Liver (tissue), 9 donors: ENCODE measurements around the gene IL36G. TPM values are rescaled to one million over a fixed set of nuclear protein-coding genes. Genes with fewer than 3 reads are reported as not detected.

ENCODE experiments used
- DNase-seq: peaks from one replicate; pipeline ENCODE4 v3.0.0-alpha.2; 2017; ENCODE audit warnings: low spot score
- H3K27ac ChIP-seq, 2 donors: one replicate each; pipeline ENCODE4 v1.7.0; 2013; ENCODE audit warnings: inconsistent platforms in 2 of 2, low read length in 2 of 2, control low read depth in 1 of 2, low read depth in 1 of 2, mild to moderate bottlenecking in 1 of 2
- H3K27me3 ChIP-seq, 4 donors: one replicate each; pipeline versions ENCODE4 v1.6.1 to v1.7.0; 2013; ENCODE audit warnings: low read length in 3 of 4, inconsistent platforms in 1 of 4, mild to moderate bottlenecking in 1 of 4, moderate library complexity in 1 of 4; ENCODE audit not compliant: control insufficient read depth in 4 of 4, insufficient read depth in 4 of 4
- H3K36me3 ChIP-seq, 4 donors: one replicate each; pipeline versions ENCODE4 v1.6.1 to v1.7.0; 2013; ENCODE audit warnings: low read length in 3 of 4, mild to moderate bottlenecking in 3 of 4, low read depth in 1 of 4, moderate library complexity in 1 of 4; ENCODE audit not compliant: control insufficient read depth in 4 of 4, insufficient read depth in 3 of 4
- H3K4me1 ChIP-seq, 4 donors: one replicate each; pipeline versions ENCODE4 v1.6.1 to v1.7.0; 2013; ENCODE audit warnings: low read length in 3 of 4, mild to moderate bottlenecking in 3 of 4, moderate library complexity in 1 of 4; ENCODE audit not compliant: control insufficient read depth in 4 of 4, insufficient read depth in 4 of 4
- H3K4me3 ChIP-seq, 3 donors: one replicate each; pipeline versions ENCODE4 v1.6.1 to v1.7.0; 2013; ENCODE audit warnings: low read length in 3 of 3, control low read depth in 1 of 3, low read depth in 1 of 3, mild to moderate bottlenecking in 1 of 3
- H3K9ac ChIP-seq, 2 donors: one replicate each; pipeline ENCODE4 v1.7.0; 2013; ENCODE audit warnings: low read length in 2 of 2, mild to moderate bottlenecking in 2 of 2, moderate library complexity in 2 of 2, control low read depth in 1 of 2, low read depth in 1 of 2
- H3K9me3 ChIP-seq, 4 donors: one replicate each; pipeline versions ENCODE4 v1.6.1 to v1.7.0; 2013; ENCODE audit warnings: low read length in 3 of 4; ENCODE audit not compliant: control insufficient read depth in 4 of 4
- ATF3 ChIP-seq: IDR thresholded peaks from 2 replicates; pipeline ENCODE4 v1.6.1; 2016; ENCODE audit warnings: antibody characterized with exemption
- CTCF ChIP-seq: fragments of 150-350 bp; IDR thresholded peaks from 2 replicates; pipeline ENCODE4 v1.5.1; 2017; ENCODE audit warnings: improper control_type of control experiment, low read depth, low read length; ENCODE audit not compliant: missing input control
- EGR1 ChIP-seq, 2 donors: IDR thresholded peaks; 2 replicates each; pipeline ENCODE4 v1.6.1; 2016 to 2018; ENCODE audit warnings: antibody characterized with exemption in 2 of 2, low read depth in 2 of 2
- FOXA1 ChIP-seq: IDR thresholded peaks from 2 replicates; pipeline ENCODE4 v1.6.1; 2016; ENCODE audit warnings: antibody characterized with exemption
- FOXA2 ChIP-seq: IDR thresholded peaks from 2 replicates; pipeline ENCODE4 v1.6.1; 2016; ENCODE audit warnings: antibody characterized with exemption
- GABPA ChIP-seq, 2 donors: IDR thresholded peaks in 1 of 2; conservative IDR thresholded peaks in 1 of 2; 2 replicates each; pipeline ENCODE4 v1.6.1; 2016; ENCODE audit warnings: antibody characterized with exemption in 2 of 2, mild to moderate bottlenecking in 1 of 2, moderate library complexity in 1 of 2
- HNF4G ChIP-seq: IDR thresholded peaks from 2 replicates; pipeline ENCODE4 v1.6.1; 2016; ENCODE audit warnings: antibody characterized with exemption
- JUND ChIP-seq, 2 donors: IDR thresholded peaks; 2 replicates each; pipeline ENCODE4 v1.6.1; 2016; ENCODE audit warnings: antibody characterized with exemption in 2 of 2
- MAX ChIP-seq: IDR thresholded peaks from 2 replicates; pipeline ENCODE4 v1.6.1; 2016; ENCODE audit warnings: antibody characterized with exemption
- RAD21 ChIP-seq, 2 donors: IDR thresholded peaks; 2 replicates each; pipeline ENCODE4 v1.6.1; 2016; ENCODE audit warnings: antibody characterized with exemption in 2 of 2, mild to moderate bottlenecking in 2 of 2
- REST ChIP-seq: IDR thresholded peaks from 2 replicates; pipeline ENCODE4 v1.6.1; 2016; ENCODE audit warnings: antibody characterized with exemption, mild to moderate bottlenecking
- TAF1 ChIP-seq: conservative IDR thresholded peaks from 2 replicates; pipeline ENCODE4 v1.6.1; 2016; ENCODE audit warnings: antibody characterized with exemption, mild to moderate bottlenecking
- YY1 ChIP-seq: IDR thresholded peaks from 2 replicates; pipeline ENCODE4 v1.6.1; 2016; ENCODE audit warnings: antibody characterized with exemption, mild to moderate bottlenecking
- ZBTB33 ChIP-seq: IDR thresholded peaks from 2 replicates; pipeline ENCODE4 v1.6.1; 2016; ENCODE audit warnings: antibody characterized with exemption
- WGBS: extraction: QIAGEN DNeasy Blood & Tissue Kit; methylation state at CpG from one replicate; pipeline ENCODE4 v1.1.7; 2013; 5-methylcytosine and 5-hydroxymethylcytosine counted together
- polyA plus RNA-seq, 2 donors: library from polyadenylated mRNA; stranded (reverse) in 1 of 2; unstranded in 1 of 2; fragments of 200-250 nt in 1 of 2; fragments of >200 nt in 1 of 2; fragmentation: Nextera tagmentation in 1 of 2; extraction: Ambion mirVana in 1 of 2; gene quantifications; one replicate each; pipeline versions ENCODE4 v1.2.1 to v1.2.3, GENCODE V29; 2013 to 2015
- total RNA-seq, 2 donors: library from RNA; depleted of rRNA; stranded (reverse); fragments of >200 nt; gene quantifications; one replicate each; pipeline ENCODE4 v1.2.3, GENCODE V29; 2014
- donor health status: healthy.
- donor health status: healthy.
- donor health status: healthy.
- donor health status: healthy.
- donor health status: healthy.

Gene IL36G
- total and polyA plus RNA-seq, 4 donors: not detected

GRCh38 chr2:113032737-113033136, 54.9 kb downstream of the IL36G start:
- TF ChIP-seq GABPA (IDR thresholded peaks at IDR 0.05 in 1 of 2, conservative IDR thresholded peaks at IDR 0.05 in 1 of 2) (no peak), RAD21 (IDR thresholded peaks at IDR 0.05) (no peak), ATF3 (no peak), EGR1 (IDR thresholded peaks at IDR 0.05; ENCODE audit: low read depth in 2 of 2) (no peak), REST (no peak)
- DNase-seq: no peak
- Histone ChIP-seq H3K27ac (no peak overlapping the region), H3K9ac (no peak overlapping the region), H3K4me3 (no peak overlapping the region), H3K27me3 (no peaks in the 10 kb centered on the region), H3K36me3 (no peaks in the 10 kb centered on the region), H3K4me1 (no peaks in the 10 kb centered on the region), H3K9me3 (no peaks in the 10 kb centered on the region)
- WGBS: 79% methylated on average over 1 of the region's 1 CpG

GRCh38 chr2:113034016-113034415, 56.2 kb downstream of the IL36G start:
- DNase-seq: no peak
- Histone ChIP-seq H3K9ac (no peak overlapping the region), H3K4me3 (no peak overlapping the region), H3K9me3 (no peaks in the 10 kb centered on the region), H3K36me3 (no peaks in the 10 kb centered on the region), H3K4me1 (peaks cover 2 to 5% (median 2%) of the 10 kb centered on the region in 4 donors), H3K27ac (no peak overlapping the region), H3K27me3 (no peaks in the 10 kb centered on the region)
- WGBS: 86% methylated on average over 3 of the region's 3 CpGs
- no peak for TF ChIP-seq FOXA2
- TF ChIP-seq RAD21 (IDR thresholded peaks at IDR 0.05): no peak
- no peak for TF ChIP-seq HNF4G
- no peak for TF ChIP-seq YY1
- TF ChIP-seq MAX: no peak
- TF ChIP-seq JUND (IDR thresholded peaks at IDR 0.05): no peak
- no peak for TF ChIP-seq FOXA1
- no peak for TF ChIP-seq REST
- TF ChIP-seq CTCF: no peak
- TF ChIP-seq ZBTB33: no peak
- no peak for TF ChIP-seq GABPA (IDR thresholded peaks at IDR 0.05 in 1 of 2, conservative IDR thresholded peaks at IDR 0.05 in 1 of 2)
- no peak for TF ChIP-seq TAF1
